HG03097 (cell line): Measurements from ENCODE around the gene KCNJ1.

Experiments
- ATAC-seq: cut with Tn5 transposase; IDR thresholded peaks from one replicate; pipeline ENCODE4 v1.9.1; 2021; ENCODE audit not compliant: unreplicated experiment, low FRiP score

KCNJ1 gene

DNA sequence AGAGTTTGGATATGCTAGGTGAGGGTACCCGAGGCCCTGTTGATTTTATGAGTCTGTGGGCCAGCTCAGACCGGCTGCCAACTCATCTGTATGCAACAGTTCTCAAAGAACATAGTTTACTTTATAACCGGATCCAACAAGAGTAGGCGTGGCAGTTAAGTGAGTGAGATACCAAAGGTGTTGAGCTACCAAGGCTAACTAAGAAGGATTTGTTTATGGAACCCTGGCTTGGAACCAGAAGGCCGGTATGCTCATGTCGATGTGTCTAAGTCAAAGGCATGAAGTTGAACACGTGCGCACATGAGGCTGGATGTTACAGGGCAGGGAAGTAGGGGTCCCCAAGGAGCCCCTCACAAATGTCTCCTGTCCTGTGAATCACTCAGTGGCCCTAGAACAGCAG lies at the start of gene KCNJ1:
TSS of gene KCNJ1 (minus strand) at position 20 of the 400 bp plus-strand sequence. CDS start 27,053 bp downstream, outside the sequence.
- no peak for ATAC-seq

DNA sequence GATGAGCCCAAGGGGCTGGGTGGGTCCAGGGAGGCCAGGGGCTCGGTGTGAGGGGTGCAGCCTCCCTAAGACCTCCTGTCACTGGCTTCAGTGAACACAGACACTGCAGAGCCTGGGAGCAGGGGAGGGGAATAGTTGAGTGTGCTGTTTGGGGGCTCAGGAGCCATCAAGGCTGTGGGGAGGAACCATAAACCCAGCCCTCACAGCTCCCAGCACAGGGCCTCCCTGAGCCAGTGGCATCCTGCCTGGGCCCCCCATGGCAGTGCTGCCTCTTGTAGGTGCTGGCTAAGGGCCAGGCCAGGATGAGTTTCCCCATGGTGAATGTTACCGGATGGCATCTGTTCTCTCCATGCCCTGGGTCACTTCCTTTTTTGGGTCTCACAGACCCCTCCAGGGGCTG lies 49.6 kb upstream of the KCNJ1 start:
- no peak for ATAC-seq

DNA sequence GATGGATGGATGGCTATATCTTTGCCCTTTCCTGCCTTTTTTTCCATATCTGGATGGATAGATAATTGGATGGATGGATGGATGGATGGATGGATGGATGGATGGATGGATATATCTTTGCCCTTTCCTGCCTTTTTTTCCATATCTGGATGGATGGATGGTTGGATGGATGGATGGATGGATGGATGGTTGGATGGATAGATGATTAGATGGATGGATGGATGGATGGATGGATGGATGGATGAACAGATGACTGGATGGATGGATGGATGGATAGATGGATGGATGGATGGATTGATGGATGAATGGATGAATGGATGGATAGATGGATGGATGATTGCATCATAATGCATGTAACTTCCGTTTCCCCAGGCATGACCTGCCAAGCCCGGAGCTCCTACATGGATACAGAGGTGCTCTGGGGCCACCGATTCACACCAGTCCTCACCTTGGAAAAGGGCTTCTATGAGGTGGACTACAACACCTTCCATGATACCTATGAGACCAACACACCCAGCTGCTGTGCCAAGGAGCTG lies 49.0 kb upstream of the KCNJ1 start:
- ATAC-seq = no peak

DNA sequence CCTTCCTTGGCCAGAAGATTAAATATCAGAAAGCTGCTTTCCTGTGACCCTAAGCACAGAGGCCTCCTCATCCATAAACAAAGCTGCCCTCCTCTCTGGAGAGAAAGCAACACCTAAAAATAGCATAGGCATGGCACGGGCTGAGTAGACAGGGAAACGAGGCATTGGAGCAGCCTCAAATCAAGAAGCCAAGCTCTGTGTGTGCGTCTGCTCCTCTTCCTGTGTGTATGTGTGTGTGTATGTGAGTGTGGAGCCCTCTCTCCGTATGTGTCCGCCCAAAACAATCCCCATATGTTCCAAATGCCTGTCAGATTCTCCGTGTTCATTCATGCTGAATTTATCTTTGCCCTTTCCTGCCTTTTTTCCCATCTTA lies 48.0 kb upstream of the KCNJ1 start:
- ATAC-seq = no peak

DNA sequence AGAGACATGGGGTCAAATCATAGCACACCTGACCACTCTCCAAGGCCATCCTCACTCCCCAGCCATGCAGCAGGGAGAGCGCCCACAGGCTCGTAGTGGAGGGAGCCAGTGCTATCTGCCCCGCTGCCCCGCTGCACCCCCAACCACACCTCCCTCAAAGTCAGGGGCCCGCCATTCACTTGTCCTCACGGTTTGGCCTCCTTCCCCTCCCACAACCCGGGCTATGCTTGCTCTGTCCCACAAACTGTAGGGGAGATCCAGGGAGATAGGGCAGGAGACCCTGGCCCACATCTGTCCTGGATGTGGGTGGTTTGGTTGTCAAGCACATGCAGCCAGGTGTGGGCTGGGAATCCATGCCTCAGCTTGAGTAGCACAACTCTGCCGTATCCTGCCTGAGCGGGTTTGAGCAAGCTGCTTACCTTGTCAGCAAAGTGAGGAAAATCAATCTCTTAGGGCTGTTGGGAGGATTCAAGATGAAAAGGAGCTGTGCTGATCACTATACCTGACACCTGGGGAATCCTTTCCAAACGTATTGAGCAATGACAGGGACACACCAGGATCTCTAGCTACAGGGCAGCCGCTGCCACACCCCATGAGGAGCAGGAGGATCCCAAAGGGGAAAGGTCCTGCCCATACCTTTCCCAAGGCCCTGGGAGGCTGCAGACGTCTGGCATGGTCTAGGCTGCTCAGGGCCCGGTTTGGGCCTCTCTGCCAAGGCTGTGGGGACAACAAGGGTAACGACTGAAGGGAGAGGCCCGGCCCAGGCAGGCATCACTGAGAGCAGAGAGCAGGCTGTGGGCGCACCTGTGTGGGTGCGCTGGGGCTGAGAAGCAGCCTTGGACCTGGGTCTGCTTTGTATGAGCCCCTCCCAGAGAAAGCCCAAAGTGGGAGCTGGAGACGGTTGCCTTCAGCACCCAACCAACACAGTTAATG lies 47.4 kb upstream of the KCNJ1 start:
- ATAC-seq = no peak

DNA sequence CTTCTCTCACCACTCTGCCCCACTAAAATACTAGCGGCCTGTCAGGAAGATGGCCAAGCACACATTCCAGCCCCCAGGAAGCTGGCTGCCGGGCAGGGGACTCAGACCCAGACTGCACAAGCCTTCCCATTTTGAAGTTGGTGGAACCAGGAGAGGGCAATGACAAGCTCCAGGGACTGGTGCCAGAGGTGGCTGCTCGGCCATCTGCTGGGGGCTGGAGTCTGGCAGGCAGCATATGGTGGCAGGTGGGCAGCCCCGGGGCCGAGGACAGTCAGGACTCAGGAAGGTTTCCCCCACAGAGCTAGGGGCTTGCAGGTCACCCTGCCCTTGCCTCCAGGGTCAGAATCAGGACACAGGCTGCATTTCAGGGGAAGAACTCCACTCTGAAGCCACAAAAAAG lies 46.7 kb upstream of the KCNJ1 start:
- no peak for ATAC-seq

DNA sequence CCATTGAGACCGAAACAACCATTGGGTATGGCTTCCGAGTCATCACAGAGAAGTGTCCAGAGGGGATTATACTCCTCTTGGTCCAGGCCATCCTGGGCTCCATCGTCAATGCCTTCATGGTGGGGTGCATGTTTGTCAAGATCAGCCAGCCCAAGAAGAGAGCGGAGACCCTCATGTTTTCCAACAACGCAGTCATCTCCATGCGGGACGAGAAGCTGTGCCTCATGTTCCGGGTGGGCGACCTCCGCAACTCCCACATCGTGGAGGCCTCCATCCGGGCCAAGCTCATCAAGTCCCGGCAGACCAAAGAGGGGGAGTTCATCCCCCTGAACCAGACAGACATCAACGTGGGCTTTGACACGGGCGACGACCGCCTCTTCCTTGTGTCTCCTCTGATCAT lies 44.6 kb upstream of the KCNJ1 start:
- ATAC-seq = no peak

DNA sequence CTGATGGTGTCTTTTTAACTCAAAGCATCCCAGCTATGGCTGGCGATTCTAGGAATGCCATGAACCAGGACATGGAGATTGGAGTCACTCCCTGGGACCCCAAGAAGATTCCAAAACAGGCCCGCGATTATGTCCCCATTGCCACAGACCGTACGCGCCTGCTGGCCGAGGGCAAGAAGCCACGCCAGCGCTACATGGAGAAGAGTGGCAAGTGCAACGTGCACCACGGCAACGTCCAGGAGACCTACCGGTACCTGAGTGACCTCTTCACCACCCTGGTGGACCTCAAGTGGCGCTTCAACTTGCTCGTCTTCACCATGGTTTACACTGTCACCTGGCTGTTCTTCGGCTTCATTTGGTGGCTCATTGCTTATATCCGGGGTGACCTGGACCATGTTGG lies 44.1 kb upstream of the KCNJ1 start:
- ATAC-seq = no peak

DNA sequence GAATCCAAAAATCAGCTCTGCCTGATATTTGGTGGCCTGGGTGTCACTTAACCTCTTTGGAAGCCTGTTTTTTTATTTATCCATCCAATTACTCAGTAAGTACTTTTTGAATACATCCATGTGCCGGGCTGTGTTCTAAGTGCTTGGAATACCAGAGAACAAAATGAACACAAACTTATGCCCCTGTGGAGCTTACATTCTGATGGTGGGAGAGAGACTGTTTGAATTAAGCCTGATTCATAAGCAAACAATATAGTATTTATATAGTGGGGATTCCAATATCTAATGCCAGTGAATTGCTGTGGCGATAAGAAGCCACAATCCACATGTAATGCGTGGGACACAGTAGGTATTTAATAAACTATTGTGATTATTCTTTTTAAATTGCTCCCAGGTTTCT lies 43.5 kb upstream of the KCNJ1 start:
- no peak for ATAC-seq

DNA sequence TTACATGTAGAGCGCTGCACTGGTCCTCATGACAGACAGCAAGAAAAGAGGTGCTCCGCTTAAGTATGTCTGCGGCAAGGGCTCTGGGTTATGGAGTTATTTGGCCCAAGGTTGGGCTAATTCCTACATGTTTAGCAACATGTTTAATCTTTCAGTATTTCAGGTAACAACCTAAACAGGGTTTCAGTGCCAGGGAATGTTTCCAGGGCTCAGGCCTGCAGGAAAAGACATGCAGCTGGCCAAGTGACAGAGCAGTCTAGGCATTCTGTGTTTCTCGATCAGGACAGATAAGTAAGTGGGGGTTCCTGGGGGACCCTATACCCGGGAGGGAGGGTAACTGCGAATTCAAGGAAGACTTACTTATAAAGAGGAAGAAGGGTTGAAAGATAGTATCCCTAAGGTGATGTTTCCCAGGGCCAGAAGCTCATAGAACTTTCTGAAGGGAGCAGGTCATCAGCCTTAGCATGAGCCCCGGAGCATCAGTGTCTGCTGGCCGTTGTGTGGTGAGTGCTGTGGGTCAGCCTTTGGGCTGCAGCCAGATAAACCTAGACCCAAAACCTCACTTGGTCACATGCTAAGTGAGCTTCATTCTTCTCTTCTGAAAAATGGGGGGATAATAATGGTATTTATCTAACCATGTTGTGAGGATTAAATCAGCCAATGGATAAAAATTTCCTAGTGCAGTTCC lies 42.5 kb upstream of the KCNJ1 start:
- no peak for ATAC-seq

DNA sequence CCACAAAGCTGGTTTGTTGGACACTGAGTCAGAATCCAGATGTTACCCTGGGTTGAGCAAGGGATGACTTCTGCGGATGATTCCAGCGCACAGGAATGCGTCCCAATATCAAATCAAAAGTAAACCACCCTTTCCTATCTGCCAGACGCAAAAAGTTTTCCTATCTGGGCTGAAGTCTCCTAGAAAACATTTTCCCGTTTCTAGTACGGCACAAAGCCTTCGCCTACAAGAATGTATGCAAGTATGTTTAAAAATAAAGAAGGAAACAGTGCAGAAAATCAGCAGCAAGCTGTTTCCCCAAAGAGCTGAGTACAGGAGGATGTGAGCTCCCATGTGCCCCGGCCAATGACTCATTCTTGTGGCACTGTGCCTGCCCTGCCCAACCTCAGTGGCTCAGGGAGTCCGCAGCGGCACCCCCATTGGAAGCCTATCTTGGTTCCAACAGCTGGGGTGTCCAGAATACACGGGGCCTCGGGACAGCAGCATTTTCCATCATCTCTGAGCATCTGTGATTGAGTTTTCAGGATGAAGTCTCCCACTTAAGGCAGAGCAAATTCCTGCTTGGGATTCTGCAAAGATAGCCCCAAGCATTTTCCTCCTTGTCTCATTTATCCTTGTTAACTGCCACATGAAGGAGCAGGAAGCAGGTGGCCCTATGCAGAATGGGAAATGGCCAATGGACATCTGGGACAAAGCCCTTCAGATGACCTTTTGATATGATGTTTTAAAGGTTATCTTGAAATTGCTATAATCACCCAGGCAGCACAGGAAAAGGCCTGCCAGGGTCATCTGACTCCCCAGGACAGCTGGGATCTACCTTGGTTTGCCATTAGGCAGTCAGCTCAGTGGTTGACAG lies 41.5 kb upstream of the KCNJ1 start:
- no peak for ATAC-seq

DNA sequence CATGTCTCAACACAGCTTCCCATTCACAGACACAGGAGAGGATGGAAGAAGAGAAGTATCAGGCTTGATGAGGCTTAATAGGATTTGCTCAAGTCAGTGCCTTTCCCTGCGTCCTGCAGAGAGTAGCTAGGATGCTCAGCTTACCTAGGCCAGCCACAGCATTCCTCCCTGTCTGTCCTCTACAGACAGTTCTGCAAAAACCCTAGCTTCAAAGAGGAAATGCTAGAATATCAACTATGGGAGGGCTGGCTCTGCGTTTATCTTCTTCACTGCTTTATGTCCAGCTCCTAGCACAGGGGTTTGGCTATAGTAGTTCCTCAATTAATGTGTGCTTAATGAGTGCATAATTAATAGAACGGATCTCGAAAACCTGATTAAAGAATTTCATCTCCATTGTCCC lies 40.5 kb upstream of the KCNJ1 start:
- no peak for ATAC-seq

DNA sequence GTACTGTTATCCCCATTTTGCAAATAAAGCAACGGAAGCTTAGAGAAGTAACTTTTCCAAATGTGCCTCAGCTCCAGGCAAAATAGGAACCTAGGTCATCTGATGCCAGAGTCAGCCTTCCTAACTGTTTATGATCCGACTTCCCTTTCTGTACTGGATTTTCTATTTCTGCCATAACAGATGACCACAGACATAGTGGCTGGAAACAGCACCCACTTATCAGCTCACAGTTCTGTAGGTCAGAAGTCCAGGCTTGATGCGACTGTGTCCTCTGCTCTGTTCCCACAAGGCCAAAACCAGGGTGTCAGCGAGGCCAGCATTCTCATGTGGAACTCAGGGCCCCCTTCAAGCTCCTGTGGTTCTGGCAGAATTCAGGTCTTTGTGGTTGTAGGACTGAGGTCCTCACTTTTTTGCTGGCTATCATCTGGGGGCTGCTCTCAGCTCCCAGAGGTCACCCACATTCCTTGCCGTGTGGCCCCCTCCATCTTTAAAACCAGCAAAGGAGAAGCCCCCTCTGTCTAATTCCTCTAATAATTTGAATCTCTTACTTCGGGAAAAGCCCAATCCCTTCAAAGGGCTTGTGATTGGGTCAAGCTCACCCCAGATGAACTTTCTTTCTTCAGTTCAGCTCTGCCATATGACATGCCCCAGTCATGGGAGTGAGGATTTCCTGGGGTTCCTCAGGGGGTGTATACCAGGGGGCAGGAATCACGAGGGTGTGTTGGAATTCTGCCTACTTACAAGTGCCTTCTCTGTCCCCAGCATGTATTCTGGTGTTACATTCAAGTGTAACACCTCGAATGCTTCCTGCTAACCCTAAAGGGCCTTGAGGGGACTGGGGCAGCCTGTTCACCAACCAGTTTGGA lies 39.3 kb upstream of the KCNJ1 start:
- no peak for ATAC-seq

DNA sequence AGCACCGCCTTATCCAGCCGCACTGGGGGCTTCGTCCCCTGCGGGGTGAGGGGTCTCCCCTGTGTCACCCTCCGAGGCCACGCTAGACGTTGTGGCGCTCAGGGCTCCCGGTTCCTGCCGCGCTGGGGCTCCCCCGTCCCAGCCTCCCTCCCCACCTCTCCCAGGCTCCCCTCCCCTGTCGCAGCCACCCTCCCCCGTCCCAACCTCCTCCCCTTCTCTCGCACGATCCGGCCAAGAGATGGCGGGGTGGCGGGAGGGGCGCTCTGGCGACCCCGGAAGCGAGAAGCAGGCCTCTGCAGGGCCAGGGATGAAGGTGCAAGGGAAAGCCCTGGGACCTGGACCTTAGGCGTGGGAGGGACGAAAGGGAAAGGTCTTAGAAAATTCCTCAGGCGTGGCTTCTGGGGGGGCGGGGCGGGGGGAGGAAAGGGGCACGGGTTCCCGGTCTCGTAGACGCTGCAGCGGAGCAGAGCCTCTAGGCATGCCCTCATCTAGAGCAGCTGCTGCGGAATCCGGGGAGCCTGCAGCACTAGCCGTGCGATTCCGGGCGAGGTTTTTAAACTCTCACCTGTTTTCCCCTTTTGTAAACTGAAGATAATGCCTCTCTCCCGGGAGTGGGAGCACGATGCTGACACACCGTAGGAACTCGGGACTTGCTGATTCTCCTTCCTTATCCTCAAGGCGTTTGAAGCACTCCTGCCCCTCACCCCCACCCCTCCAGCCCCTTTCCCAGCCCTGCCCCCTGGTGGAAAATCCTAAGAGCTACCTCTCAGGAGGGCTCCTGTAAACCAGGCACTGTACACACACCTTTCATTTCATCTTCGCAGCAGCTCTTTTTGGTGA lies 38.5 kb upstream of the KCNJ1 start:
- ATAC-seq = peak; percentile 40

DNA sequence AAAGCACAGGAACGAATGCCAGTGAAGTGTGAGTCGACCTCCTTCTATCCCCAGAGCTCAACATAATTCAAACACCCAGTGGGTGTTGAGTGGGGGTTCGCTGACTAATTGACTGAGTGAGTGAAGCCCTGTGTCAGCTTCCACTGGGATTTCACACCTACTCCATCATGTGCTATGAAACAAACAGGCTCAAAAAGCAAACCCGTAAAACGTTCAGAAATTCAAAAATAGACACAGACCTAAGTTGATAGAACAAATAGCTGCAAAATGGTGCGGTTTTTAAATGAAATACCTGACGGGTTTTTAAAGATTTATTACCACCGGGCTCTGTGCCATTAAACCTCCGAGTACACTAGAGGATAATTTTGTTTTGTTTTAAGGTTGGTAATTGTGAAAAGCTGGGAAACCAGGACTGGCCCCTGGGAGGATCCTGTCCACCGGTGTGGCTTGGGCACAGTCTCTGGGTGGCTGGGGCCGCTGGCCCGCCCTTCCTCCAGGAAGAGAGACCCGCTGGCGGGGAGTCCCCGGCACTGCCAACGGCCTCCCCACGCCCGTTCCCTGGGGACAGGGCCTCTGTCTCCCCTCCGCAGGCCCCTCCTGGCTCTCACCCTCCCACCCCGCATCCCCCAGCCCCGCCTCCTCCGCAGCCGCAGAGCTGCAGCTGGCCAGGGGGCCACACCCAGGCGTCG lies 37.7 kb upstream of the KCNJ1 start:
- peak; percentile 54 for ATAC-seq

DNA sequence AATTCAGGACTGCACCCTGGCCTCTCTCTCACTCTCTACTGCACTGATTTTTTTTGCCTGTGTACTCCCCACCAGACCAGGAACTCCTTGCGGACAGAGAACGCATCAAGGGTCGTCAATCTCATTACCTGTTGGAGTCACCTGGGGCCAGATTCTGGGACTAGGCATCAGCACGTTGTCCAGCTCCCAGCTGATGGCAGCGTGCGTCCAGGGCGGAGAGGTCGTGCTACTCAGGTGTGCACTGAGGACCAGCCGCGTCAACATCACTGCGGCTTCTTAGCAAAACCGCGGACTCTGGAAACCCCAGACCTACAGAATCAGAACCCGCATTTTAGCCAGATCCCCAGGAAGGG lies 37.2 kb upstream of the KCNJ1 start:
- no peak for ATAC-seq

DNA sequence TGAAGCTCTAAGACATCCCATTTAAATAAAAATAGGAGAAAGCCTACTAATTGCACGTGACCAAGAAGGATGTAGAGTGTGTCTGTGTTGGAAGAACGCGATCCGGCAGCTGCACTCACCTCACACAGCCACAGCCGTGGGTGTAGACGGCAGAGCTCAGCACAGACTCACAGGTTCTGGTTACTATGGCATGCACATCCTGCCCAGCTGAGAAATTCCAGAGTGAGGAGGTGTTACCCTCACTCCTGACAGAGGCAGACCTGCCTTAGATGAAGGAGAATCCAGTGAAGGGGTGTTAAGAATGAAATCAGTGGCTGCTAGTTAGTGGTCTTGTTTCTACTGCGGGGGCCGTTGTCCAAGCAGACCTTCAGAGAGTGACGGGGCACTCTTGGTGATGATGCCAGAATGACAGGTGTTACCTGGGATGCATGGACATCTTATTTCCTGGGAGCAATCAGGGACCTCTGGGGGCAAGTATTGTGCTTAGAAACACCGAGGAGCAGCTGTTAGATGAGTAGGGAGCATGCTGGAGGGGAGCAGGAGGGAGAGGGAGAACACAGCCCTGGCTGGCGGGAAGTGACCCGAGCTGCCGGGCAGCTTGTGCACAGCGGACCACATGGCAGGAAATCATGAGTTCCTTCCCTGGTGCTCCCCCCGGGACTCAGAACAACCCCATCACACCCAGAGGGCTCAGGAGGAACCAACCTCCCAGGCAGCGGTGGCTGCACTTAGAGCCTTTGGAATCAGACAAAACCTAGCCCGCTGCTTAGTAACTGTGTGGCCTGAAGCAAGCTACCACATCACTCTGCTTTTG lies 36.4 kb upstream of the KCNJ1 start:
- ATAC-seq = no peak
